Astrocyte of the spinal cord (primary cell): ENCODE measurements around the gene FUZ.
A peak's percentile ranks its signal among the peaks of the same experiment; 100 is the strongest.

Experiments used
- DNase-seq: peaks from one replicate; pipeline ENCODE4 v3.0.0; 2011; ENCODE audit warnings: low read depth, low spot score
- H3K4me3 ChIP-seq: 2 replicates; pipeline ENCODE4 v1.5.1; 2011; ENCODE audit warnings: low read depth, mild to moderate bottlenecking, low read length, moderate library complexity
- CTCF ChIP-seq: IDR thresholded peaks from 2 replicates; pipeline ENCODE4 v1.5.1; 2012; ENCODE audit warnings: low read depth, mild to moderate bottlenecking, low read length, inconsistent platforms
- in situ Hi-C: cut with HindIII; loops from 2 replicates; pipeline ENCODE4 v1.10.0; 2017; ENCODE audit warnings: low sequenced_read_pairs

FUZ gene

DNA sequence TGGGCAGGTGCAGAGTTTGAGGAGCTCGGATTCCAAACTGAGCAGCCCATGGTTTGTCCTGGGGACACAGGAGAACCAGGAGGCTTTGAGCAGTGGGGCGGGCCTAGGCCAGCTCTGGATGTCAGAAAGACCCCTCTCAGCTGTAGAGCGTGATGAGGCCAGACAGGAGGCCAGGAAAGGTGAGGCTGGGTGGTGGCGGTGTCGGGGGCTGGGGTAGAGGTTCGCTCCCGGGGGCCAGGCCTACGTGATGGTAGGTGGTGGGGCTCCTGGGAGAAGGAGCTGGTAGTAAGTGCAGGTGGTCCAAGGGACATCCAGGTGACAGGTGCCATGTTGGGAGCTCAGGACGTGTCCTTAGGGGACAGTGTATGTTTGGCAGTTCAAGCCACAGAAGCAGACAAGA is 24.3 kb upstream of the FUZ start:
- H3K4me3 ChIP-seq = no peak overlapping the region
- in situ Hi-C loops = no loop called here
- no peak for DNase-seq
- no peak for TF ChIP-seq CTCF

DNA sequence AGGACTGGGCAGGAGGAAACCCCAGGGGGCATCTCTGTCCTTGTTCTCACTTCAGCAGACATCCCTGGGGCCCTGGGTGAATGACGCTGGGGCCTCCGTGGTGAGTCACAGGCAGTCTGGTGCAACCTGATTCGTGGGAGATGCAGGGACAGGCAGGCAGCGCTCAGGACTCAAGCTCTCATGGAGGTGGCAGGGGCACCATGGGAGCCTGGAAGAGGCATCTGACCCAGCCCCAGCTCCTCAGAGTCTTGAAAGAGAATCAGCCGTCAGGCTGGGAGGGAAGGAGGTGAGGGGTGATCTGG is 23.9 kb upstream of the FUZ start:
- no peak overlapping the region for H3K4me3 ChIP-seq
- TF ChIP-seq CTCF = no peak
- in situ Hi-C loops = no loop called here
- peak; percentile 43 for DNase-seq

GRCh38 chr19:49836176-49837008 is 23.3 kb upstream of the FUZ start:
- TF ChIP-seq CTCF = no peak
- DNase-seq = no peak
- in situ Hi-C loops = no loop called here
- H3K4me3 ChIP-seq = no peak overlapping the region

- in situ Hi-C loops = no loop called here
- no peak for DNase-seq
- no peak overlapping the region for H3K4me3 ChIP-seq
- TF ChIP-seq CTCF = no peak
These were observed 22.5 kb upstream of the FUZ start for GRCh38 chr19:49835562-49835961.

DNA sequence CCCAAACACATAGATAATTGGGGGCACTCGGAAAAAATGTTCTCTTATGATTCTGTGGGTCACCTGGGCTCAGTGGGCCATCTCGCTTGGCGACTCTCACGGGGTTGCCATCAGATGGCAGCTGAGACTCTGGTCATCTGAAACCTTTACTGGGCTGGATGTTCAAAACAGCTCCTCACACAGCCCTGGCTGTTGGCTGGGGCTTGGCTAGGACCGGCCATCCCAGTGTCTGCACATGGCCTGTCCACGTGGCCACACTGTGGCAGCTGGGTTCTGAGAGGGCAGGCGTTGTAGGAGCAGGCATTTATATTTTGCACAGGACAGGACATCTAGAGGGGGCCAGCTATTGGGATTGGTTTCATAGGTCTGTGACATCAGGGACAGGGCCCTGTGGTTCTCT is 20.5 kb upstream of the FUZ start:
- DNase-seq = no peak
- H3K4me3 ChIP-seq = no peak overlapping the region
- in situ Hi-C loops = no loop called here
- no peak for TF ChIP-seq CTCF

GRCh38 chr19:49832556-49832955 is 19.5 kb upstream of the FUZ start:
- no peak overlapping the region for H3K4me3 ChIP-seq
- DNase-seq = no peak
- in situ Hi-C loops = no loop called here
- TF ChIP-seq CTCF = no peak
